ENCODE results near the gene KYNU.
"Not testable (repeated sequence)": the region's sequence is repeated elsewhere in the genome, so short reads cannot be mapped to it uniquely, and the experiment has no call there.

The KYNU gene

GRCh38 chr2:142877216-142877838 lies at the start of gene KYNU:
TSS of gene KYNU (plus strand) at chr2:142877664. CDS start at chr2:142885368, 7,704 bp downstream.
- FAIRE-seq: no peak

- peak; percentile 80 for FAIRE-seq
Observed at GRCh38 chr2:142834021-142834420, 43.4 kb upstream of the KYNU start.

- FAIRE-seq: no peak
Observed at GRCh38 chr2:142840436-142840835, 37.0 kb upstream of the KYNU start.

- no peak for FAIRE-seq
Observed at GRCh38 chr2:142841788-142842187, 35.7 kb upstream of the KYNU start.

GRCh38 chr2:142842369-142842768 lies 35.1 kb upstream of the KYNU start:
- FAIRE-seq: no peak

GRCh38 chr2:142843731-142844130 lies 33.7 kb upstream of the KYNU start:
- FAIRE-seq: no peak

GRCh38 chr2:142848023-142848606 lies 29.3 kb upstream of the KYNU start:
- FAIRE-seq: no peak

- FAIRE-seq: no peak
Observed at GRCh38 chr2:142849820-142850219, 27.6 kb upstream of the KYNU start.

GRCh38 chr2:142853912-142854311 lies 23.6 kb upstream of the KYNU start:
- no peak for FAIRE-seq

GRCh38 chr2:142857256-142858164 lies 20.0 kb upstream of the KYNU start:
- FAIRE-seq: no peak

GRCh38 chr2:142858961-142859360 lies 18.5 kb upstream of the KYNU start:
- FAIRE-seq: no peak

- FAIRE-seq: no peak
Observed at GRCh38 chr2:142862299-142862698, 15.2 kb upstream of the KYNU start.

- FAIRE-seq: no peak
Observed at GRCh38 chr2:142862847-142863246, 14.6 kb upstream of the KYNU start.

- FAIRE-seq: no peak
Observed at GRCh38 chr2:142863485-142863961, 13.9 kb upstream of the KYNU start.

GRCh38 chr2:142864605-142865004 lies 12.9 kb upstream of the KYNU start:
- not testable (repeated sequence) for FAIRE-seq

- FAIRE-seq: no peak
Observed at GRCh38 chr2:142865924-142866323, 11.5 kb upstream of the KYNU start.

- FAIRE-seq: no peak
Observed at GRCh38 chr2:142866426-142866825, 11.0 kb upstream of the KYNU start.

GRCh38 chr2:142867136-142867535 lies 10.3 kb upstream of the KYNU start:
- FAIRE-seq: no peak

GRCh38 chr2:142868229-142868762 lies 9.2 kb upstream of the KYNU start:
- no peak for FAIRE-seq

GRCh38 chr2:142869065-142869460 lies 8.4 kb upstream of the KYNU start:
- not testable (repeated sequence) for FAIRE-seq

GRCh38 chr2:142869461-142870106 lies 7.9 kb upstream of the KYNU start:
- FAIRE-seq: no peak

GRCh38 chr2:142870526-142870925 lies 6.9 kb upstream of the KYNU start:
- no peak for FAIRE-seq

GRCh38 chr2:142871396-142871795 lies 6.1 kb upstream of the KYNU start:
- FAIRE-seq: no peak

Measured in islet of Langerhans (tissue), 1 donor.